Hematopoietic multipotent progenitor cell treated with erythropoietin and hydrocortisone succinate and interleukin-3 and kit ligand, for 15 days (in vitro differentiated cells): Measurements from ENCODE around the gene USP19.

Experiments
- DNase-seq: peaks from one replicate; pipeline ENCODE4 v3.0.0-alpha.2; 2015; ENCODE audit warnings: low spot score

The USP19 gene

DNA sequence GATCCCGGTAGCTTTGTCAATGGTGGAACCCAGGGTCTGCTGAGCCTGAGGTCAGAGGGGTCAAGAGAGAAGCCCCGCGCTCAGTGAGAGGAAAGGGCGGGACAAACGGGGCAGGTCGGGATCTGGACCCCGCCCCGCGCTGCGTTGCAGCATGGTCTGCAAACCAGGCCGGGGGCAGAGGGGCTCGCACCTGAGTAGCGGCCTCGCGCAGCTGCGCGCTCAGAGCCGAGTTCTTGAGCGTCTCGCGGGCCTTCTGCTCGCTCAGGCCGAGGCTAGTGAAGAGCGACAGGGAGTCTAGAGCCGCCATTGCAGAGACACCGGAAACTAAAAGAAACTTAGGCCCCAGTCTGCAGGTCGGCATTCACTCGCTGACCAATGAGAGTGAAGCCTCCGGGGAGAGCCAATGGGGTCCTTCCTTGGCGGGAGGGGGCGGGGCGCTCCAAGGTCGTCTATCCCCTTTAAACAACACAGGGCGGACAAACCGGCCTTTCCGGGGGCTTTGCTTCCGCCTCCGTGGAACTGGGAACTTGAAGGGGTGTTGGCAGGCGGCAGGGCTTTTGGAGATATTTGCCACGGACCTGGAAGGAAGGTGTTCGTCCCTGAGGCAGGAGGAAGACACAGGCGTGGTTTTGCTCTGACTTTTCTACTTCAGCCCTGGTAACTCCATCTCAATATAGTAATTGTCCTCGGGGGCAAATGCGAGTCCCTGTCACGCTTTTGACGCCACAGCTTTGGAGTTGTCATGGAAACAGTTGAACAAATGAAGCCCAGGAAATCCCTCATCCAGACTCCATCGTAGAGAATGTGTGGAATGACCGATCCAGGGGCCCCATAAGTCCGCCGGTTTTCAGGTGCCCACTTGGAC is 16.0 kb downstream of the USP19 start, which contains the start of gene QARS1:
Gene QARS1 (minus strand): TSS at position 331 of the 865 bp plus-strand sequence. CDS start 24 bp downstream, at position 307.
- DNase-seq = peak; percentile 90

DNA sequence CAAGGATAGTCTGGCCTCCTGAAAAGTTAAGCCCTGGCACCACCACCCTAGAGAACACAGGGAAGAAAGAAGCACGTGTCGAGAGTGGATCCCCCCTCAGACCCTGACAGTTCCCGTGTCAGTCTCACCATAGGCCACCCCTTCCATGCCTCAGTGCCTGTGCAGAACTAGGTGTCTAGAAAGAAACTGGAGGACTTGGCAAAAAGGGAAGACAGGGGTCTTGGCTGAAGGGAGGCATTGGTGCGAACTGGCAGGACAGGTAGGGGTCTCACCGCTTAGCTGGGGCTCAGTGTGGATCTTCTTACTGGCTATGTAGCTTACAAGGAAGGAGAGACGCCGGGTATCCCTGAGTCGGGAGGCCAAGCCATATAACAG is 16.6 kb downstream of the USP19 start:
- no peak for DNase-seq

DNA sequence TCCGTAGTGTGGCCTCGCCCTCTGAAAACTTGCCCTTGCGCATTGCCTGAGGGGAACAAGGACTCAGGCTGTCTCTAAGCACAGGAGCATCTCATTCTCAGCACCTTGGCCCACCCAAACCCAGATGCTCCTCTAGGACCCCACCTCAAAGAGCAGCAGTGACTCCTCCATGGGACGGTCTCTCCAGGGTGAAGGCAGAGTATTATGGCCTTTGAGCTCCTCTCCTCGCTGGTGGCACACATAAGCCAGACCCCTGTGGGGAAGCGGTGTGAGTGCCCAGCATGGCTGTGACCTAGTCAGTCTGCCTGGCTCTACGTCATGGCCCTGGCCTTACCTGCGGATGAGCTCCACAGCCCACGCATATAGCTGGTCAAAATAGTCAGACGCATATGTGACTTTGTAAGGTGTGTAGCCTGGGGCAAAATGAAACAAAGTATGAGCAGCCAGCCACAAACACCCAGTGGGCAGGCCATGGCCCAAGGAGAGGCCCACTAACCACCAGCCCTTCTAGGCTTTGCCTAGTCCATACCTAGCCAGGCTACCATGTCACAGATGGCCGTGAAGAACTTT is 20.5 kb downstream of the USP19 start:
- DNase-seq = no peak

GRCh38 chr3:49098910-49099630 is 21.6 kb downstream of the USP19 start:
- DNase-seq = no peak

DNA sequence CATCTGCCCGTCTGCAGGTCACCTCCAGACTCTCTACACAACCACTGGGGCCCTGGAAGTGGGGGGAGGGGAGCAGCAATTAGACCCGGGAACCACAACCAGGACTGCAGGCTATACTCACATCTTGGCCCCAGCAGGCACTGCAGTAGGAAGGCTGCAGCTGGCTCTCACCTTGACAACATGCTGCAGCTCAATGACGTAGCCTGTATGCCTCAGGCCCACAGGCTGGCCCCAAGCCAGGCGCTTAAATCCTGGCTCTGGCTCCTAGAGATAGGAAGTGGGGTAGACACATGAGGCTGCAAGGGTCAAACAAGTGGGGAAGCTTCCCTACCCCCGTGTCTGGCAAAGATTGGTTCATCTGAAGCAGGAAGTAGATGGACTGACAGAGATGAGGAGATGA is 22.2 kb downstream of the USP19 start:
- peak; percentile 44 for DNase-seq

- peak; percentile 99 for DNase-seq
These were observed 26.5 kb downstream of the USP19 start, which contains the start of gene QRICH1 for GRCh38 chr3:49093853-49094767. Gene QRICH1, minus strand, starts transcription at chr3:49094071. Its CDS starts 17,054 bp downstream, at chr3:49077017.

DNA sequence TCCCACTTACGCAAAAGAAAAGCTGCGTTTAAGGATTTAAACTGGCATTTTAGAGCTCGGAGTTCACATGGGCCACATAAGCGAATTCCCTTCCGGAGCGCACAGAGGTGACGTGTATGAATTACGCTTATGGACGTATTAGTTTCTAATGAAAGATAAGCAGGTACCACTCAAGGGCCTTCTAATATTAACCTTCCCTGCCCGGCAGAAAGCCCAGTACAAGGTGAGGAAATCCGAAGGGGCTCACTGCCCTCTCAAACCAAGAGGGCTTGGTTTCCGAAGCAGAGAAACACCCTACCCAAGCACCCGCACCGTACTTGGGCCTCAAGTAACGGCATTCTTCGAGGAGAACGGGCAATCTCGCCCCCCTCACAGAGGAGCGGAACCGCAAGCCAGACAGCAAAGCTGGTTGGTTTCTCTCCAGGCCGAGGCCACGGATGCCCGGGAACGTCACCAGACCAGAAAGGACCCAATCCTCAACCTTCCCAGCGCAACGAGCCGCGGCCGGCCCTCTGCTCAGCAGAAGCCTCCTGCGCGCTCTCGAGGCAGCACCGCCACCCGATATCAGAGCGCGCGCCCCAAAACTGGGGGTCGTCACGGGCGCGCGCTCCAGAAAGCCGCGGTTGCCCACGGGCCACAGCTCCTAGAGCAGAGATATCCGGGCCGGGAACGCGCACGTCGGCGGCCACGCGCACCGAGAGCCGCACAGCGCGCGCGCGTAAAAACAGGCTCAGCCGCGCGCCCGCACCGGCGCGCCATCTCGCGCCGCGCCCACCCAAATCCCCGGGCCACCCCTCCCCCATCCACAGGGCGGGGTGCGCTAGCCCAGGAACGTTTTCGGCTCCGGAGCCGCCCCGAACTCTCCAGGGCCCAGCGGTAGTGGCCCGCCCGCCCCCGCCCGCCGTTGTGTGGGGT is 27.4 kb downstream of the USP19 start:
- peak; percentile 80 for DNase-seq

GRCh38 chr3:49081429-49081828 is 39.2 kb downstream of the USP19 start:
- no peak for DNase-seq

- DNase-seq = no peak
These were observed 41.4 kb downstream of the USP19 start for GRCh38 chr3:49079270-49079669.

DNA sequence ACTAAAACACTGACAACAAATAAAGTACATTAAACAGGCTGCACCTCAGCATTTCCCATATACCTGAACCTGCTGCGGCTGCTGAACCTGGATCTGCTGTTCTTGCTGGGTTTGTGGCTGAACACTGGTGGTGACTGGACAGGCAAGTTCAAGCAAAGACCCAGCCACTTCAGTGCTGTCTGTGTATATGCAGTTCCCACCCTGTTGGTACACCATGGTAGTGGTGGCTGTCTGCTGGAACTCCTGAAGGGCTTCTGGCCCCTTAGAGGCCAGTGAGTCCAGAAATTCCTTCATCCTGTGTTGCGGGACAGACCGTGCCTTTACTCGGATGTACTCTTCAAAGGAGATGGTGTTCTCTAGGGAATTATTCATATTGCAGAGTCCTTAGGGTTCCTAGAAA is 44.0 kb downstream of the USP19 start:
- DNase-seq = no peak

- no peak for DNase-seq
These were observed 44.5 kb downstream of the USP19 start for GRCh38 chr3:49076116-49076515.
